ENCODE measurements around the gene ZNF579. TPM values are rescaled to one million over a fixed set of nuclear protein-coding genes. Genes with fewer than 3 reads are reported as not detected.

Gene ZNF579
- total and polyA plus RNA-seq, 10 donors, result 0.72 to 10.6 (median 5.7) TPM

DNA sequence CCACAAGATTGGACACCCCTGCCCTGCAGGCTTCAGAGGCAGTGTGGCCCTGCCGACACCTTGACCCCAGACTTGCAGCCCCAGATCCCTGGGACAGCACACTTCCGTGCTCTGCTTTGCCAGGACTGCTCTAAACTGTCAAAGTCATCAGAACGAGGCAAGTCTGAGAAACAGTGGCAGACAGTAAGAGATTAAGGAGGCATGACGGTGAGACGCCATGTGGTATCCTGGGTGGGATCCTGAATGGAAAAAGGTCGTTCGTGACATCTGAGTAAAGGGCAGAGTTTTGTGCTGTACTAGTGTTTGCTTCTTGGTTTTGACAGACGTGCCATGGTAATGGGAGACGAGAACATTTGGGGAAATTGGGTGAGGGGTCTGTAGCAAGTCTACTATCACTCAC lies 13.8 kb downstream of the ZNF579 start:
- WGBS, 5 donors, result 52 to 57% (median 55%) methylated on average over 9 of the region's 9 CpGs
- peaks cover 0 to 30% (median 5%) of the 10 kb centered on the region in 7 donors for H3K27me3 ChIP-seq (replicated peaks in 1 of 7)
- H3K27ac ChIP-seq, result no peak overlapping the region
- TF ChIP-seq POLR2AphosphoS5 (IDR thresholded peaks at IDR 0.05) (no peak), POLR2A (IDR thresholded peaks at IDR 0.05) (no peak)
- TF ChIP-seq, protein P1, sequence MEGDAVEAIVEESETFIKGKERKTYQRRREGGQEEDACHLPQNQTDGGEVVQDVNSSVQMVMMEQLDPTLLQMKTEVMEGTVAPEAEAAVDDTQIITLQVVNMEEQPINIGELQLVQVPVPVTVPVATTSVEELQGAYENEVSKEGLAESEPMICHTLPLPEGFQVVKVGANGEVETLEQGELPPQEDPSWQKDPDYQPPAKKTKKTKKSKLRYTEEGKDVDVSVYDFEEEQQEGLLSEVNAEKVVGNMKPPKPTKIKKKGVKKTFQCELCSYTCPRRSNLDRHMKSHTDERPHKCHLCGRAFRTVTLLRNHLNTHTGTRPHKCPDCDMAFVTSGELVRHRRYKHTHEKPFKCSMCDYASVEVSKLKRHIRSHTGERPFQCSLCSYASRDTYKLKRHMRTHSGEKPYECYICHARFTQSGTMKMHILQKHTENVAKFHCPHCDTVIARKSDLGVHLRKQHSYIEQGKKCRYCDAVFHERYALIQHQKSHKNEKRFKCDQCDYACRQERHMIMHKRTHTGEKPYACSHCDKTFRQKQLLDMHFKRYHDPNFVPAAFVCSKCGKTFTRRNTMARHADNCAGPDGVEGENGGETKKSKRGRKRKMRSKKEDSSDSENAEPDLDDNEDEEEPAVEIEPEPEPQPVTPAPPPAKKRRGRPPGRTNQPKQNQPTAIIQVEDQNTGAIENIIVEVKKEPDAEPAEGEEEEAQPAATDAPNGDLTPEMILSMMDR (IDR thresholded peaks at IDR 0.05 in 8 of 11, conservative IDR thresholded peaks at IDR 0.05 in 3 of 11), result no peak
- peaks cover 0 to 4% (median 0%) of the 10 kb centered on the region in 8 donors for H3K9me3 ChIP-seq
- no peaks in the 10 kb centered on the region for H3K4me1 ChIP-seq
- no peak overlapping the region for H3K4me3 ChIP-seq
- intact Hi-C loops (cut with DNase I; ENCODE audit: low total_unique reads), result no loop called here
- no peaks in the 10 kb centered on the region for H3K36me3 ChIP-seq
- DNase-seq, result no peak

DNA sequence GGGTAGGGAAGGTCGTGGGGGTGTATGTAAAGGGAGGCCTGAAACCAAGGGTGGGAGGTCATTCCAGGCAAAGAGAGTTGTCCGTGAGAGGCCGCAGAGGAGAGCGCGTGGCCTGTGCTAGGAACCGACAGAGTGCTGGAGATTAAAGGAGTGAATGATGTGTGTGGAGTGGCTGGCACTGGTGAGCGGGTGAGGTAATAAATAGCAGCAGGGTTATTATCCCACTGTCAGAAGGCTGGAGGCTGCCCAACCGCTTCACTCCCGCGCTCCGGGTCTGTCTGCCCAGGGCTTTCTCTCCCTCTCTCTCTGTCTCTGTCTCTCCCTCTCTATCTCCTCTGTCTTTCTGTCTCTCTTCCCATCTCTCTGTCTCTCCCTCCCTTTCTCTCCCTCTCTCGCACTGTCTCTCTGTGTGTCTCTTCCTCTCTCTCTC lies 17.4 kb downstream of the ZNF579 start:
- Histone ChIP-seq H3K27me3 (replicated peaks in 1 of 7) (peaks cover 0 to 55% (median 5%) of the 10 kb centered on the region in 7 donors), H3K4me3 (no peak overlapping the region), H3K4me1 (no peaks in the 10 kb centered on the region), H3K9me3 (peaks cover 0 to 10% (median 7%) of the 10 kb centered on the region in 8 donors), H3K27ac (no peak overlapping the region), H3K36me3 (no peaks in the 10 kb centered on the region)
- DNase-seq, result no peak
- WGBS, 5 donors, result 60 to 79% (median 69%) methylated on average over 12 of the region's 12 CpGs
- intact Hi-C loops (cut with DNase I; ENCODE audit: low total_unique reads), result no loop called here
- TF ChIP-seq POLR2AphosphoS5 (IDR thresholded peaks at IDR 0.05), result no peak
- TF ChIP-seq, protein P1 (IDR thresholded peaks at IDR 0.05 in 8 of 11, conservative IDR thresholded peaks at IDR 0.05 in 3 of 11), result no peak
- TF ChIP-seq POLR2A (IDR thresholded peaks at IDR 0.05), result no peak

DNA sequence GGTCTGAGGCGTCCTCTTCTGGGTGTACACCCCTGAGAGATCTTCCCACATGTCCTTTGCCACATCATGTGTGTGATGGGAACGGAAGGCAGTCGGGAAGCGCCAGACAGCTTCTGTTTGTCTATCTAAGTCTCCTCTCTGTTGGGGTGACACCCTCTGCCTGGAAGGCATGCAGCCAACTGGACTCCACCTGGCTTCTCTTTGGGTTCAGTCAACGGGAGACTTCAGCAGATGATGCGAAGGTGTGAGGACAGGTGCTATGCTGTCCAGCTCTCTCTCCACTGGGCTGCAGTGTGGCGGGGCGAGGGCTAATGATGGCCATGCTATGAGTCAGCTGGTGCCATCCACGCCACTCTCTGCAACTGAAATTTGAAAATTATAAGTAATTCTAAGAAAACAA lies 21.0 kb downstream of the ZNF579 start:
- Histone ChIP-seq H3K4me1 (no peaks in the 10 kb centered on the region), H3K27ac (no peak overlapping the region), H3K4me3 (no peak overlapping the region), H3K27me3 (replicated peaks in 1 of 7) (peaks cover 0 to 33% (median 4%) of the 10 kb centered on the region in 7 donors), H3K9me3 (peaks cover 0 to 10% (median 7%) of the 10 kb centered on the region in 8 donors), H3K36me3 (no peaks in the 10 kb centered on the region)
- intact Hi-C loops (cut with DNase I; ENCODE audit: low total_unique reads), result no loop called here
- no peak for TF ChIP-seq POLR2AphosphoS5 (IDR thresholded peaks at IDR 0.05)
- WGBS, 5 donors, result 81 to 90% (median 85%) methylated on average over 9 of the region's 9 CpGs
- DNase-seq, result no peak

DNA sequence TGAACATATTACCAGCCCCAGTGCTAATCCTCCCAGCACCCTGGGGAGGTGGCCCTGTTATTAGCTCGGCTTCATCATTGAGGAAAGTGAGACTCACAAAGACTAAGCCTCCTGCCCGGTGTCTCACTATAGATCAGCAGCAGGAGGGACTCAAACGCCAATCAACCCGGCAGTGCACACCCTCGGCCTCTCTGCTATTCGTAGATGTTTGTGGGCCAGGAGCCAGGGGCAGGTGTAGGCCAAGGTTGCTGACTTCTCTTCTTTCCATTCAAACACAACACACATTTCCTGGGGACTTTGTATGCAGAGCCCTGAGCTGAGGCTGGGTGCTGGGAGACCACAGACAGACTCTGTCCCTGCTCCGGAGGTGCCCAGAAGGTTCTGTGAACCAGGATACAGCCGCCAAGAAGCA lies 25.9 kb downstream of the ZNF579 start:
- Histone ChIP-seq H3K27ac (no peak overlapping the region), H3K36me3 (no peaks in the 10 kb centered on the region), H3K4me1 (no peaks in the 10 kb centered on the region), H3K27me3 (replicated peaks in 1 of 7) (peaks cover 0 to 40% (median 3%) of the 10 kb centered on the region in 7 donors), H3K4me3 (no peak overlapping the region), H3K9me3 (no peaks in the 10 kb centered on the region)
- TF ChIP-seq, protein P1 (IDR thresholded peaks at IDR 0.05 in 8 of 11, conservative IDR thresholded peaks at IDR 0.05 in 3 of 11), result no peak
- no peak for TF ChIP-seq POLR2A (IDR thresholded peaks at IDR 0.05)
- TF ChIP-seq POLR2AphosphoS5 (IDR thresholded peaks at IDR 0.05), result no peak
- 76 to 90% (median 83%) methylated on average over 8 of the region's 8 CpGs for WGBS, 5 donors
- no peak for DNase-seq
- intact Hi-C loops (cut with DNase I; ENCODE audit: low total_unique reads), result no loop called here

DNA sequence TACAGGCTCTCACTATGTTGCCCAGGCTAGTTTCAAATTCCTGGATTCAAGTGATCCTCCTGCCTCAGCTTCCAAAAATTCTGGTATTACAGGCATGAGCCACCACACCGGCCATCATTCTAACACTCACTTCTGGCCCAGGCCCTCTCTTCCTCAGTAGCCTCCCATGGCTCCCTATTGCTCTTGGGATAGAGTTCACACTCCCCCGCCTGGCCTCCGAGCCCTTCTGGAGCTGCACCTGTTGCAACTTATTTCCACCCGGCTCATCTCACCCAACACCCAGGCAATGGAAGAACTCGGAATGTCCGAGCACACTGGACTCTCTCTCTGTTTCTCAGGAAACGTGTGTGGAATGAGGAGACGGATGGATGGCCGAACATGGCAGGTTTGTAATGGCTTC lies 26.3 kb downstream of the ZNF579 start:
- no peak for TF ChIP-seq POLR2A (IDR thresholded peaks at IDR 0.05)
- Histone ChIP-seq H3K9me3 (no peaks in the 10 kb centered on the region), H3K4me1 (no peaks in the 10 kb centered on the region), H3K36me3 (no peaks in the 10 kb centered on the region), H3K27ac (no peak overlapping the region), H3K4me3 (no peak overlapping the region), H3K27me3 (replicated peaks in 1 of 7) (peaks cover 0 to 40% (median 4%) of the 10 kb centered on the region in 7 donors)
- 87 to 94% (median 90%) methylated on average over 9 of the region's 9 CpGs for WGBS, 5 donors
- intact Hi-C loops (cut with DNase I; ENCODE audit: low total_unique reads), result no loop called here
- DNase-seq, result no peak
